HG02938 (cell line): ENCODE data around the gene BCL2L14.

Experiments used
- ATAC-seq: cut with Tn5 transposase; IDR thresholded peaks from one replicate; pipeline ENCODE4 v1.9.1; 2021; ENCODE audit warnings: mild to moderate bottlenecking, moderate library complexity; ENCODE audit not compliant: unreplicated experiment

BCL2L14 gene

DNA sequence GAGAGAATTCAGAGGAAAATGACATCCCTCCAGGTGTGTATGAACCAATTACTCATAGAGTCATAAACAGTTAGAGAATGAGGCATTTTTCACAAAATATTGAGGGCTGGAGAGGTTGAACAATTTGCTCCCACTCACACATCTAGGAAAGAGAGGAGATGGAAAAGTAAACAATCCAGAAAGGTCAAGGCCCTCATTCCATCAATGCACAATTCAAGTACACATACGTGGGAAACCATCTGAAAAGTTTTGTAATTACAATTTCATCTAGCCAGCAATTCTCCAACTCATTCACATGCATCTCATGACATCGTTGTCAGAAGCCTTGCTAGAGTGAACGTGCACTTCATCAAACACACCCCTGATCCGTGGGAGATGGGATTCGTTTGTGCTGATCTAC, 15.7 kb upstream of the BCL2L14 start:
- no peak for ATAC-seq

GRCh38 chr12:12056951-12057350, 13.8 kb upstream of the BCL2L14 start:
- ATAC-seq, result no peak

GRCh38 chr12:12064596-12064995, 6.1 kb upstream of the BCL2L14 start:
- no peak for ATAC-seq

GRCh38 chr12:12068751-12069150, 2.0 kb upstream of the BCL2L14 start:
- no peak for ATAC-seq

DNA sequence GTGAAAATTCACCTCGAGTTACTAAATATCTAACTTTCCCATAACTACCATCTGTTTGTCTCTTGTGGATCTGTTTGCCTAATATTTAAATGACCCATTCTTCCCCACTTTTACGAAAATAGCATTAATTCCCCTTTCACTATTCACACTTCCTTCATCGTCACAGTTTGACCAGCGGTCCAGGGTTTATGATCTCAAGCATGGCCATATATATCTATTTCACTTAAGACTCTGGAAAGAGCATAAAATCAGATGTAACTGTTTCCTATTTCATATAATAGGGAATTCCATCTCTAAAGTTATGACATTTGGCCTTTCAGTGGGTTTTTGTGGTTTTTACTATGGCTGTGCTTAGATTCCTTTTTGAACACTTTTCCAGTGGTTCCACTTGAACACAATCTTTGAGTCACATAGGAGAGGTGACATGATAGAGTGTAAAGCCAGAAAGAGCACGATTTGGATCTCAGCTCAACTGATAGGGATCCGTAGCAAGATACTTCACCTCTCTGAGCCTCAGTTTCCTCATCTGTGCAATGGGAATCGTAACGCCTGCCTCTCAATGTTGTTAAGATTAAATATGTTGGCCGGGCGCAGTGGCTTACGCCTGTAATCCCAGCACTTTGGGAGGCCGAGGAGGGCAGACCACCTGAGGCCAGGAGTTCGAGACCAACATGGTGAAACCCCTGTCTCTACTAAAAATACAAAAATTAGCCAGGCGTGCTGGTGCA, 754 bp upstream of the BCL2L14 start:
- ATAC-seq, result no peak

DNA sequence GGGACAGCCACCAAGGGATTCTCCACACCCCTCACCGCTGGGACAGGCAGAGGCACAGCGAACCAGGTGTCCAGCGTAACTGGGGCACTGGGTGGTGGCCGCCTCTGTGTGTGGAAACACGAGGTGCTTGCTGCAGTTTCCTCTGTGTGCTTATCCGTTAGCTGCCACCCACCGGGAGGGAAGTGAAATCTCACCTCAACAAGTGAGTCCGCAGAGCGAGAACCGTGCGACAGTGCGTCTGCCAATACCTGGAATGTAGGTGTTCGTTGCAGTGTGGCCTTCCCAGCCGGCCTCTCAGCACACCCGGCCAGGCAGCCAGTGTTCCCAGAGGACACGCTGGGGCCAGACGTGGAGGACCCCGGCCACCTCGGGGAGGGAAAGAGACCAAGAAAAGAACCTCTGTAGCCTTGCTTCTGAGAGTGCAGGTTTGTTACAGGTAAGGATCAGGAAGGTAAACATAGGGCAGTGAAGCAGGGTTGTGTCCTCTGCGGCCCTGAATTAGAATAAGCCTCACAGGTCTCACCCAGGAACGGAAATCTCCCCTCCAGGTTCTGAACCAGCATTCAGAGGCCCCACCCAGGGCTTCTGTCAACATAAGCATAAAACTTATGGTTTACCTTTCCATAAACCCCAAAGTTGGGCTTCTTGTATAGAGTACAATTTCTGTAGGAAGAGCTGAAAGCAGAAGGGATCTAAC, 1.5 kb downstream of the BCL2L14 start:
- ATAC-seq, result no peak

- ATAC-seq, result no peak
Observed at GRCh38 chr12:12079291-12079690, 8.6 kb downstream of the BCL2L14 start.

GRCh38 chr12:12081836-12082497, 11.2 kb downstream of the BCL2L14 start:
- peak; percentile 64 for ATAC-seq

- no peak for ATAC-seq
Observed at GRCh38 chr12:12083688-12084087, 12.9 kb downstream of the BCL2L14 start.

DNA sequence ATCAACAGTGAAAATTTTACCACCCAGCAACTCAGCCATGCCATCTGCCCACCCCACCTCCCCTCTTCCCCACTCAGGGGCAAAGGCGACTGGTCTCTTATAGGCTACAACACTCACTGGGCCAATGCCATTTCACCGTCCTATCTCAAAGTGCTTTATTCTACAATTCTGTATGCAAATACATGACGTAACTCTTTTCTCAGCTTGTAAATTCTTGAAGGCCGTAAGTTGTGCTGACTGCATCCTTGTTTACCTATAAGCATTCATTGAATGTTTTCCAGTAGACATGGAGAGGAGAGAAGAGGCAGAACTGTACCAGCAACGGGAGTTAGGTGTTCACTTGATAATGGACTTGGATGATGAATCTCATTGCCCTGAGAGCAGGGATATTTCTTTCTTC, 15.6 kb downstream of the BCL2L14 start:
- no peak for ATAC-seq

DNA sequence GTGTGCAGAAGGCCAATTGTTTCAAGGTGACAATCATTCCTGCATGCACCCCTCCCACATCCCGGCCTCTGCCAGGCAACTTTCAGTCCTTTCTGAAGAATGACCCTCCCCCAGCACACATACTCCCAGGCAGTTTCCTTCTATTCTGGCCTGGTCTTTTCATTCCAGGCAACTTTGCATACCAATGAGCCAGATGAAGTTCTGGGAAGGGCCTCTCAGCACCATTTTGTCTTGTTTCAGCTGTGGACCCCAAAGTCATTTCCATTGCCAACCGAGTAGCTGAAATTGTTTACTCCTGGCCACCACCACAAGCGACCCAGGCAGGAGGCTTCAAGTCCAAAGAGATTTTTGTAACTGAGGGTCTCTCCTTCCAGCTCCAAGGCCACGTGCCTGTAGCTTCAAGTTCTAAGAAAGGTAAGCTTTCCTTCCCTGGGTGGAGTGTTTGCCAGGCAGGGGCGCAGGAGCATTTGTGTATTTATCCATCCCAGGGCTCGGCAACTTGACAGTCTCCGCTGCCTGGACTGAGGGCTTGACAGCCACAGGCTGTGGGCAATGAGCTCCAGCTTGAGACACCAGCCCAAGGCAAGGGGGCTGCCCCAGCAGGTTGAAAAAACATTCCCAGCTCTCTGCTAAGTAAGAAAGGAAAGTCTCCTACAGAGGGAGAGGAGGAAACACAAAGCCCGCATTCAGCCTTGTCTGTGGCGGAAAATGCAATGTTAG, 16.4 kb downstream of the BCL2L14 start:
- no peak for ATAC-seq

DNA sequence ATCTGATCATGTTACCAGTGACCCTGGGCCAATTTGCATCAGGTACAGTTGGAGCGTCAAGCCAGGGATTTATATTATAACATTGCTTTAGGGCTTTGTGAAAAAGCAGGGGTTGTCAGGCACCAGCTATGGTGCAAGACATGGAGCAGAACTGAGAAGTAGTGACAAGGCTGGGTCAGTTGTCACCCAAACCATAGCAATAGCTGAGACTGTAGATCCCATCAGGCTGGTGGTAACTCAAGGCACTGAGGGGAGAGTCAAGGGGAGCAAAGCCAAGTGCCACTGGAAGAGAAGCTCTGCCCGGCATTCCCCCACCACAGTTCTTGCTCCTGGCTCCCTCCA, 16.9 kb downstream of the BCL2L14 start:
- ATAC-seq, result no peak

GRCh38 chr12:12088147-12088546, 17.4 kb downstream of the BCL2L14 start:
- ATAC-seq, result no peak

DNA sequence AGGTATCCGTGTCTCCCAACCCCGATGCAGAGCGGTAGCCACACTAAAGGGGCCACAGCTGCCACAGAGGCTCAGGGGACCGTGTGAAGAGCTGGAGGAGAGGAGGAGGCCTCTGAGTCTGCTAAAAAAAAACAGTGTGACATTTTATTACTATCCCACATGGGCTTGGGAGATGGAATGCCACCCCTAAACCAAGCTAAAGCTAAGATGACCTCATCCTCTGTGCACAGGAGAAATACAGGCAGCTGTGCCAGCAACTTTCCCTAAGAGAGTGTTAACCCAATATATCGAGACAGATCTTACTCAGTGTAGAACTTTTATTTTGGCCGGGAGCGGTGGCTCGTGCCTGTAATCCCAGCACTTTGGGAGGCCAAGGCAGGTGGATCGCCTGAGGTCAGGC, 18.0 kb downstream of the BCL2L14 start:
- ATAC-seq, result no peak

DNA sequence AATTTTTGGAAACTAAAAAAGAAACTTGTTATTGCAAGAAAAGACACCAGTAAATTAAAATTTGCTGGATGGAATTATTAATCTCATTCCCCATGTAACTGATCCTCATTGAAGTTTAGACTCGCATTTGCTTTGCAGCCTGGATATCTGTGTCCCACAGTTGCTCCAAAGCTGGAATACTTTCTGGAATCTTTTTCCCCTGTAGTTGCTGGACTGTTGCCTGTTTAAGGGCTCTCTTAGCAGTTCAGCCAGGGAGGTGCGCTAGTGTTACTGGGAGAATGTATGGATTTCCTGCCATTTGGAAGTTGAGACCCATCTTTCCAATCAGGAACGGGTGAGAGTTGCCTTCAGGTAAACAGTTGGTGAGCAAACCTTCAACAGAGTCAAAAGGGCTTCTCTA, 20.3 kb downstream of the BCL2L14 start:
- no peak for ATAC-seq

GRCh38 chr12:12091977-12092663, 21.4 kb downstream of the BCL2L14 start:
- ATAC-seq, result no peak

DNA sequence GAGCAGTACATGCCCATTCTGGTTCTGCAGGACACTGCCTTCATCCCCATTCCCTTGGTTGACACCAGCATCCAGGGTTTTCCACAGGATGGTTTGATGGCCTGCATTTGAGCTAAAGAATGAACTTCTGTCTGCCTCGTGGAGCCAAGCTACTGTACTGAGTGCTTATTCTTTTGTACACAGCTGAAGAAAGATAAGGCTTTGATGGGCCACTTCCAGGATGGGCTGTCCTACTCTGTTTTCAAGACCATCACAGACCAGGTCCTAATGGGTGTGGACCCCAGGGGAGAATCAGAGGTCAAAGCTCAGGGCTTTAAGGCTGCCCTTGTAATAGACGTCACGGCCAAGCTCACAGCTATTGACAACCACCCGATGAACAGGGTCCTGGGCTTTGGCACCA, 23.7 kb downstream of the BCL2L14 start:
- no peak for ATAC-seq

DNA sequence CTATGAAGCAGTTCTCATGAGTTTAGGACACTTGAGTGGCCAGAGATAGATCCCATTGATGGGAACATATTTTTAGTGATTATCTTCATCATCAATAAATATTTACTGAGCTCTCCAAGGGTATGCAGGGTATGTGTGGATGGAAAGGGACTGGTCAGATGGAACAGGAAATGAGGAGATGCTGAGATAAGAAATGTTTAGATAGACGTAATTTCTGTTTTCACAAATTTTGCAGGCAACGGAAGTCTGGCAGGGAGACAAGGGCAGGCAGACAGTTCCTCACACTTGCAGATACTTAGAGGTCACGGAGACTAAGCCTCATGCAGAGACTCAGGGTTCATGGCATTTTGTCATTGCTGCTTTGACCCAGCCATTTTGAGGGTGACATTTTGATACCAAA, 24.3 kb downstream of the BCL2L14 start:
- ATAC-seq, result no peak

- no peak for ATAC-seq
Observed at GRCh38 chr12:12097891-12098690, 27.4 kb downstream of the BCL2L14 start.

- ATAC-seq, result no peak
Observed at GRCh38 chr12:12098691-12099015, 27.9 kb downstream of the BCL2L14 start.
